ENCODE results near the gene CNGA1.
A peak's percentile ranks its signal among the peaks of the same experiment; 100 is the strongest.

Gene CNGA1

DNA sequence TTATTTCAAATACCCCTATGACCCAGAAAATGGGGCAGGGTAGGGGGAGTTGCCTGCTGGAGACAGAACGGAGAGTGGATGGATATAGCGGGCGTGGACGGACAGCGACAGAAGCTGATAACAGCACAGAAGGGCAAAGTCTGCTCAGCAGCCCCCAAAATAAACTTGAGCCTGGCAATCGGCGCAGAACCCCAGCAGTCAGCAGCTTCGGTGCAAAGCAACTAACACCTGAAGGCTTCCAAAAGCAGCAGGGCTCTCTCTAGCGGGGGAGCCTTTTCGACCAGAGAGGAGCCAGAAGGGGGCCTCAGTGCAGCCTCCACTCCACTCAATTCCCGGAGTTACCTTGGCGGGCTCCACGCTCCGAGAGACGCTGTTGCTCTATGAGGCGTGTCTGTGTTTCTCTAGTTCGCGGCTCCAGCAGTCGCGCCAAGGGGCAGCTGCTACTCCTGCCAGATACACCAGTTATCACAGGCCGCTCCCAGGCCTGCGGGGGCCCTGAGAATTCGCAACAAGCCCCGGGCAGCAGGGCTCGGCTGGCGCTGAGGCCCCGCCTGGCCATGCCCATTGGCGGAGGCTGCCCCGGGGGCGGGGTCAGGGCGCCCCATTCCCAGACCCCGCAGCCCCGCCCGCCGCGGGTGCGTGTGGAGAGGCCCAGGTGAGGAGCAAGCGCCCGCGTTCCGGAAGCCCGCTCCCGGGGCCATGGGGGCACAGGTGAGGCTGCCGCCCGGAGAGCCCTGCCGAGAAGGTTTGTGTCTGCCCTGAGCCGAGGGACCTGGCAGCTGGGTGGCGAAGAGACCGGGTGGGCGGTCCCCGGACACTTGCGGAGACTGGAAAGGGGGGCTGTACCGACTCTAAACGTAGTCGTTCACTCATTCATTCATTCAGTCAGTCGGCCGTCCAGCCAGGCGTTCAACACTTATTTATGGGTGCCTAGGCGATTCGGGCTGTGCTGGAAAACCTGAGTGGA, at the start of gene CNGA1, which contains the start of gene NIPAL1:
Gene CNGA1 (minus strand): TSS at position 541 of the 967 bp plus-strand sequence. CDS start 63,992 bp downstream, outside the sequence.
Gene NIPAL1 (plus strand): TSS at position 632 of the 967 bp plus-strand sequence. CDS start 68 bp downstream, at position 700.
- Mint-ChIP-seq H3K27me3 (no peaks in the 10 kb centered on the region), H3K9me3 (no peaks in the 10 kb centered on the region), H3K4me1 (peaks cover 24% of the 10 kb centered on the region), H3K4me3 (peak within 1 kb of the TSS; percentile 93), H3K36me3 (peaks cover 3% of the 10 kb centered on the region), H3K27ac (peak within 1 kb of the TSS; percentile 63)

- Mint-ChIP-seq H3K4me1 (peaks cover 33% of the 10 kb centered on the region), H3K9me3 (no peaks in the 10 kb centered on the region), H3K27ac (peak overlapping the region; percentile 90), H3K4me3 (no peak overlapping the region), H3K27me3 (no peaks in the 10 kb centered on the region), H3K36me3 (peaks cover 36% of the 10 kb centered on the region)
Observed at GRCh38 chr4:48065587-48066052, 49.1 kb upstream of the CNGA1 start.

DNA sequence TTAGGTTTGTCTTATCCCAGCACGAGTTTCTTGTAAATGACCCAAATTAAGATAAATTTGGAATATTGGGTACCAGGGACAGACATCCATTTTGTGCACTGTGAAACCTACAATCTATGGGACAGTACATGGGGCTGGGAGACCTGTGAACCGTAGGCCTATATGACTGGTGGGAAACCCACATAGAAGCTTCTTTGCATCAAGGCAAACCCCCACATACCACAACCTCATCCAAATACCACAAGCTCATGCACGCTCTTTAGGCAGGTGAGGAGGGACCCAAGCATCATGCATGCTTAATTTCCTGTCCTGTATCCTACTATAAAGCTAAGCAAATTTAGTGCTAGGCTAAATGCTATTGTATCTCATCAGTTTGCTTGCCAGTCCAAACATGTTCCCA, 47.9 kb upstream of the CNGA1 start:
- Mint-ChIP-seq H3K9me3 (no peaks in the 10 kb centered on the region), H3K36me3 (peaks cover 34% of the 10 kb centered on the region), H3K4me1 (peaks cover 40% of the 10 kb centered on the region), H3K4me3 (no peak overlapping the region), H3K27ac (peak overlapping the region; percentile 90), H3K27me3 (no peaks in the 10 kb centered on the region)

- H3K4me1 Mint-ChIP-seq, result peaks cover 28% of the 10 kb centered on the region
- no peaks in the 10 kb centered on the region for H3K9me3 Mint-ChIP-seq
- no peak overlapping the region for H3K27ac Mint-ChIP-seq
- no peak overlapping the region for H3K4me3 Mint-ChIP-seq
- H3K36me3 Mint-ChIP-seq, result peaks cover 15% of the 10 kb centered on the region
- no peaks in the 10 kb centered on the region for H3K27me3 Mint-ChIP-seq
Observed at GRCh38 chr4:48058617-48059530, 42.4 kb upstream of the CNGA1 start.

- H3K4me3 Mint-ChIP-seq, result no peak overlapping the region
- peaks cover 39% of the 10 kb centered on the region for H3K4me1 Mint-ChIP-seq
- no peaks in the 10 kb centered on the region for H3K9me3 Mint-ChIP-seq
- H3K27ac Mint-ChIP-seq, result no peak overlapping the region
- H3K36me3 Mint-ChIP-seq, result no peaks in the 10 kb centered on the region
- H3K27me3 Mint-ChIP-seq, result no peaks in the 10 kb centered on the region
Observed at GRCh38 chr4:48051078-48051477, 34.6 kb upstream of the CNGA1 start.

DNA sequence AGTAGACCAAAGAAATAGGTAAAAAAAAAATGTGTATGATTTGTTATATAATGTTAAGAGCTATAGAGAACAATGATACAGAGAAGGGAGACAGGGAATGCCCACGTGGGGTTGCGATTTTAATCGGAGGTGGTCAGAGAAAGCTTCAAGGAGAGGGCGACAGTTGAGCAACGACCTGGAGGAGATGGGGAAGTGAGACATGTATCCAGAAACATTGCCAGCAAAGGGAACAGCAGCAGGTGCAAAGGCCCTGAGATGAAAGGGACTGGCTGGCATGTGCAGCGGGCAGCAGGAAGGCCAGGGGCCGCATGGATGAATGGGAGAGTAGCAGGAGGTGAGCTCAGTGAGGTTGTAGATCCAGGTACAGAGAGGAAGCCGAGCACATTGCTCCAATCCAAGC, 33.0 kb upstream of the CNGA1 start:
- no peak overlapping the region for H3K4me3 Mint-ChIP-seq
- no peaks in the 10 kb centered on the region for H3K9me3 Mint-ChIP-seq
- no peaks in the 10 kb centered on the region for H3K27me3 Mint-ChIP-seq
- no peaks in the 10 kb centered on the region for H3K36me3 Mint-ChIP-seq
- no peak overlapping the region for H3K27ac Mint-ChIP-seq
- H3K4me1 Mint-ChIP-seq, result peaks cover 52% of the 10 kb centered on the region

DNA sequence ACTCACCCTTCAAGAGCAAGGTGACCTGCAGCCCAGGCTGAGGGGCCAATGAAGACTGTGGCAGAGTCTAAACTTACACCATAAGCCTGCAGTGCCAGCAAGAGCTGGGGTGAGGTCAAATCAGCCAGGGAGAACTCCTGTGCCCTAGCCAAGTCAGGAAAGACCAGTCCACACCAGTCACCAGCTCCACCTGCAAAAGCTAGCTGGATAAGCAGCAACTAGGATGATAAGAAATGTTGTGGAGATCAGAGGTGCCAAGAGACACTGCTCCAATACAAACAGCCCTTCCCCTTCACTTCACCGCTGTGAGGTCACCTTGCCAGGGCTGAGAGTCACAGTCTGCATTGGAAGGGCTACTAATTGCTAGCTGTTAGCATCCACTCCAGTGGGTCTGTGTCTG, 31.4 kb upstream of the CNGA1 start:
- no peak overlapping the region for H3K4me3 Mint-ChIP-seq
- H3K27me3 Mint-ChIP-seq, result no peaks in the 10 kb centered on the region
- peaks cover 66% of the 10 kb centered on the region for H3K4me1 Mint-ChIP-seq

GRCh38 chr4:48047421-48047844, 31.0 kb upstream of the CNGA1 start:
- Mint-ChIP-seq H3K27ac (peak overlapping the region; percentile 86), H3K4me1 (peaks cover 70% of the 10 kb centered on the region), H3K4me3 (peak overlapping the region; percentile 82), H3K27me3 (no peaks in the 10 kb centered on the region), H3K9me3 (no peaks in the 10 kb centered on the region), H3K36me3 (no peaks in the 10 kb centered on the region)

More for the DNA sequence above, 31.4 kb upstream of the CNGA1 start:
- Mint-ChIP-seq H3K36me3 (no peaks in the 10 kb centered on the region), H3K9me3 (no peaks in the 10 kb centered on the region), H3K27ac (no peak overlapping the region)

- peak overlapping the region; percentile 64 for H3K27ac Mint-ChIP-seq
Observed at GRCh38 chr4:48046059-48046458, 29.6 kb upstream of the CNGA1 start.

DNA sequence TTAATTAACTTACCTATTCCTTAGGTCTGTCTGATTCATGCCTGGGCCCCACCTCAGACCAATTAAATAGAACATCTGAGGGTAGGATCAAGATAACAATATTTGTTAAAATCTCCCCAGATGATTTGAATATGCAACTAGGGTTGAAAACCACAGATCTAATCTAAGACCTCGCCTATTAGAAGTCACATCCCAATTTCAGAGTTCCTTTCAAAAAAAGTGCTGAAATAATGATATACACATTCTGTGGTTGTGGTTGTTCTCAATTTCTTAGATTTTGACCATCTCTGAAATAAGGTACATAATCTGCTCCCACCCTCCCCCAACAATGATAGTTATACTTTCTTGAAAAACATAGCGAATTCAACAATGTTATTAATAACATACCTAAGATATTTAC, 27.8 kb upstream of the CNGA1 start:
- Mint-ChIP-seq H3K4me3 (no peak overlapping the region), H3K27me3 (no peaks in the 10 kb centered on the region), H3K27ac (no peak overlapping the region), H3K4me1 (peaks cover 78% of the 10 kb centered on the region), H3K36me3 (peaks cover 1% of the 10 kb centered on the region), H3K9me3 (no peaks in the 10 kb centered on the region)

More at GRCh38 chr4:48046059-48046458, 29.6 kb upstream of the CNGA1 start:
- Mint-ChIP-seq H3K27me3 (no peaks in the 10 kb centered on the region), H3K4me3 (peak overlapping the region; percentile 82), H3K36me3 (no peaks in the 10 kb centered on the region), H3K4me1 (peaks cover 83% of the 10 kb centered on the region), H3K9me3 (no peaks in the 10 kb centered on the region)

DNA sequence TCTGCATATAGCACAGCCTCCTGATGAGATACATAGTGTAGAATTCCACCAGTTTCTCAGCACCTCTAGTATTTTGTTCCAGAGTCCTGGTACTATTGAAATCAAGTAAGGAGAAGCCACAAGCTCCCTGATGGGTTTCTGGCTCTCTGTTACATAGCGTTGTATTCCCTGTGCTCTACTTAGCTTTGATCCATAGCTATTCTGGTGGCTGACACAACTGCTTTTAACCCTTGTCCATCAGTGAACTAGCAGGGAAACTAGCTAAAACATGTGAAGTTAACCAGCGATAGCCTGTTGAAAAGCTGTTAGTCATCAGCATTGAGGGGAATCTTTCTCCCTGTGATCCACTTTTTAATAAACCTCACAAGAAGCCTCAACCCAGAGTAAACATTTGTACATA, 27.0 kb upstream of the CNGA1 start:
- Mint-ChIP-seq H3K27ac (no peak overlapping the region), H3K9me3 (no peaks in the 10 kb centered on the region), H3K36me3 (peaks cover 3% of the 10 kb centered on the region), H3K4me1 (peaks cover 79% of the 10 kb centered on the region), H3K27me3 (no peaks in the 10 kb centered on the region), H3K4me3 (no peak overlapping the region)

GRCh38 chr4:48042979-48043461, 26.5 kb upstream of the CNGA1 start:
- Mint-ChIP-seq H3K9me3 (no peaks in the 10 kb centered on the region), H3K27ac (peak overlapping the region; percentile 32), H3K36me3 (peaks cover 3% of the 10 kb centered on the region), H3K27me3 (no peaks in the 10 kb centered on the region), H3K4me3 (no peak overlapping the region), H3K4me1 (peaks cover 80% of the 10 kb centered on the region)

GRCh38 chr4:48041535-48042137, 25.2 kb upstream of the CNGA1 start:
- H3K27me3 Mint-ChIP-seq, result no peaks in the 10 kb centered on the region
- H3K27ac Mint-ChIP-seq, result peak overlapping the region; percentile 88
- no peaks in the 10 kb centered on the region for H3K9me3 Mint-ChIP-seq
- peak overlapping the region; percentile 60 for H3K4me3 Mint-ChIP-seq
- H3K36me3 Mint-ChIP-seq, result peaks cover 5% of the 10 kb centered on the region
- peaks cover 73% of the 10 kb centered on the region for H3K4me1 Mint-ChIP-seq

DNA sequence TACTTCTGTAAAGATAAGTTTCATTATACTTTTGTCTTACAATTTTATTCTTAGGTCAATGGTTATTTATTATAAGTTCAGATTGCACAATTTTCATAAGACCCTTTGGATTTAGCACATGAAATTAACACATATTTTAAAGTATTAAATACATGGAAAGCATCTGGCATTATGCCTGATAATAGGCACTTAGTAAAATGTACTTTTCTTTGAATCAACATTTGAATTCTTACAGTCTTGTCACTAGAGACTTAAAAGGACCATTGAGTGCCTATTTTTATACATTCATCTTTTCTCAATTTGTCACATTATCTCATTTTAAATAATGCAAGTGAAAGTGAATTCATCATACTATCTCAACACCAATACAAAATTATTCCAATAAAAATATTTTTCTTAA, 23.1 kb upstream of the CNGA1 start:
- H3K4me1 Mint-ChIP-seq, result peaks cover 76% of the 10 kb centered on the region
- H3K27ac Mint-ChIP-seq, result no peak overlapping the region
- H3K4me3 Mint-ChIP-seq, result no peak overlapping the region
- H3K36me3 Mint-ChIP-seq, result peaks cover 13% of the 10 kb centered on the region
- H3K27me3 Mint-ChIP-seq, result no peaks in the 10 kb centered on the region
- peaks cover 10% of the 10 kb centered on the region for H3K9me3 Mint-ChIP-seq

DNA sequence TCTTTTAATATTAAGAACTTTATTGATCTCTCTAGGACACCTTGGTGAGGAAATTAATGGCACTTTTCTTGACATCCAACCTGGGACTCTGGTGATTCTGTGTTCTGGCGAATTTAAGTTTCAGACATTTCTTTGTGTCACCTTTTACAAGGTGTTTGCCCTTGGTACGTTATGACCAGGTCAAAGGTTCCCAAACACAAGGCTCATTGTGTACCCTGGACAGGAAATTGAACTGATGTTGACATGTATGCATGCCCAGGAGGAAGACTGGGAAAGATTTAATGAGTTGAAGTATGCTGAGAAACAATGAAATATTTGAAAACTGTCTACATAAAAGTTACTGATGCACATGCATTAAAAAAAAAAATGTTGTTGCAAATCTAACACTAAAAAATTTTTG, 22.2 kb upstream of the CNGA1 start:
- peaks cover 10% of the 10 kb centered on the region for H3K9me3 Mint-ChIP-seq
- H3K27ac Mint-ChIP-seq, result peak overlapping the region; percentile 65
- peaks cover 15% of the 10 kb centered on the region for H3K36me3 Mint-ChIP-seq
- no peak overlapping the region for H3K4me3 Mint-ChIP-seq
- no peaks in the 10 kb centered on the region for H3K27me3 Mint-ChIP-seq
- H3K4me1 Mint-ChIP-seq, result peaks cover 78% of the 10 kb centered on the region
